GM19351 (cell line): ENCODE results near the gene CX3CL1.
"Not testable (repeated sequence)": the region's sequence is repeated elsewhere in the genome, so short reads cannot be mapped to it uniquely, and the experiment has no call there.

Source experiments
- ATAC-seq: cut with Tn5 transposase; IDR thresholded peaks from one replicate; pipeline ENCODE4 v1.9.1; 2021; ENCODE audit warnings: mild to moderate bottlenecking, moderate library complexity; ENCODE audit not compliant: unreplicated experiment

The CX3CL1 gene

GRCh38 chr16:57372372-57373116, at the start of gene CX3CL1:
CX3CL1 (plus strand) TSS chr16:57372490; CDS start chr16:57372569, 79 bp downstream.
- ATAC-seq, result no peak

GRCh38 chr16:57324749-57325148, 47.5 kb upstream of the CX3CL1 start:
- ATAC-seq, result no peak

DNA sequence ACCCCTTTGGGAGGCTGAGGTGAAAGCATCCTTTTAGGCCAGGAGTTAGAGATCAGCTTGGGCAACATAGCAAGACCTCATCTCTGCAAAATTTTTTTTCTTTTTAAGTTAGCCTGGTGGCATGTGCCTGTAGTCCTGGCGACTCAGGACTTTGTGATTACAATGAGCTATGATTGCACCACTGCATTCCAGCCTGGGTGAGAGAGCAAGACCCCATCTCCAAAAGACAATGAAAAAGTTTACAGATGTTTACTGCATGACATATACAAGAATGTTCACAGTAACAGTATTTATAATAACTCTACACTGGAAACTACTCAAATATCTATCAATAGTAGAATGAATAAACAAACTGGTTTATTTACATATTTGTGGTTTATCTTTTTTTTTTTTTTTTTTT, 46.8 kb upstream of the CX3CL1 start:
- ATAC-seq, result no peak

DNA sequence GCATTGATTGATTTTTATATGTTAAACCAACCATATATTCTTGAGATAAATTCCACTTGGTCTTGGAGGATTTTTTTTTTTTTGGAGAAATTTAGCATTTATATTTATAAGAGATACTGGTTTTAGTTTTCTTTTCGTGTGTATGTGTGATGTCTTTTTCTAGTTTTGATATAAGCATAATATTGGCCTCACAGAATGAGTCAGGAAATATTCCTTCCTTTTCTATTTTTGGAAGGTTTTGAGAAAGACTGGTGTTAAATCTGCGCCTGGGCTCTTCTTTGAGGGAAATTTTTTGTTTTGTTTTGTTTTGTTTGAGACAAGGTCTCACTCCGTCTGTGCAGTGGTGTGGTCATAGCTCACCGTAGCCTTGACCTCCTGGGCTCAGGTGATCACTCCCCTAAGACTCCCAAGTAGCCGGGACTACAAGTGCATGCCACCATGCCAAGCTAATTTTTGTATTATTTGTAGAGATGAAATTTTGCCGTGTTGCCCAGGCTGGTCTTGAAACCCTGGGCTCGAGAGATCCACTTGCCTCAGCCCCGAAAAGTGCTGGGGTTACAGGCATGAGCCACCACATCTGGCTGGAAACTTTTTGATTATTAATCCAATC, 42.5 kb upstream of the CX3CL1 start:
- ATAC-seq, result no peak

DNA sequence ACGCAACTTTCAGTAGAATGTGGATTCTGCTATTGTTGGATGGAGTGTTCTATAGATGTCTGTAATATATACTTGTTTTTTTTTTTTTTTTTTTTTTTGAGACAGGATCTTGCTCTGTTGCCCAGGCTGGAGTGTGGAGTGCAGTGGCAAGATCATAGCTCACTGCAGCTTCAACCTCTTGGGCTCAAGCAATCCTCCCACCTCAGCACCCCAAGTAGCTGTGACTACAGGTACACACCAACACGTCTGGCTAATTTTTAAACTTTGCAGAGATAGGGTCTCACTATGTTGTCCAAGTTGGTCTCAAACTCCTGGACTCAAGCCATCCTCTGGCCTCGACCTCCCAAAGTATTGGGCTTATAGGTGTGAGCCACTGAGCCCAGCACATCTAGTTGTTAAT, 40.9 kb upstream of the CX3CL1 start:
- no peak for ATAC-seq

DNA sequence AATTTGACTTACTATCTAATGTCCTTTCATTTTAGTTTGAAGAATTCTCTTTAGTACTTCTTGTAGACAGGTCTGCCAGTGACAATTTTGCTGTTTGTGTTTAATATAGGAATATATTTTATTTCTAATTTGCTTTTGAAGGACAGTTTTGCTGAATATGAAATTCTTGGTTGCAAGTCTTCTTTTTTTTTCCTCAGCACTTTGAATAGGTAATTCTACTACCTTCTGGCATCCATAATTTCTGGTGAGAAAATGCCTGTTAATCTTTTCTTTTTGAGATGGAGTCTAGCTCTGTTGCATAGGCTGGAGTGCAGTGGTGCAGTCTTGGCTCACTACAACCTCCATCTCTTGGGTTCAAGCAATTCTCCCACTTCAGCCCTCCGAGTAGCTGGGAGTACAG, 38.9 kb upstream of the CX3CL1 start:
- no peak for ATAC-seq

GRCh38 chr16:57335366-57335765, 36.9 kb upstream of the CX3CL1 start:
- no peak for ATAC-seq

DNA sequence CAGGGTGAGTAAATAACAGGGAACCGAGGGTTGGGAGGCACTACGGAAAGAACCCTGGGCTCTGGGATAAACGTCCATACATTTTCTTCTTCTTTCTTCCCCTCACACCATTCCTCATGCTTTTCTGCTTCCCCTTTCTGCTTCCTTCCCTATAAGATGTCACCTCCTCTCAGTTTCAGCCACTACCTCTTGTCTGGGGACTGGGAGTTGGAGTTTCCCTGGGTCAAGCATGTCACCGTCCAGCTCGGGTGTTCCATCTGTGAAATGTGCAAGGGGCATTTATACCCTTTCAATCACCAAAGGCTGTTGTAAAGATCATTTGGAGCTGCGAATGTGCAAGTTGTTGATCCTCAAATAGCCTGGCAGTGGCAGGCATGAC, 31.2 kb upstream of the CX3CL1 start:
- ATAC-seq, result no peak

DNA sequence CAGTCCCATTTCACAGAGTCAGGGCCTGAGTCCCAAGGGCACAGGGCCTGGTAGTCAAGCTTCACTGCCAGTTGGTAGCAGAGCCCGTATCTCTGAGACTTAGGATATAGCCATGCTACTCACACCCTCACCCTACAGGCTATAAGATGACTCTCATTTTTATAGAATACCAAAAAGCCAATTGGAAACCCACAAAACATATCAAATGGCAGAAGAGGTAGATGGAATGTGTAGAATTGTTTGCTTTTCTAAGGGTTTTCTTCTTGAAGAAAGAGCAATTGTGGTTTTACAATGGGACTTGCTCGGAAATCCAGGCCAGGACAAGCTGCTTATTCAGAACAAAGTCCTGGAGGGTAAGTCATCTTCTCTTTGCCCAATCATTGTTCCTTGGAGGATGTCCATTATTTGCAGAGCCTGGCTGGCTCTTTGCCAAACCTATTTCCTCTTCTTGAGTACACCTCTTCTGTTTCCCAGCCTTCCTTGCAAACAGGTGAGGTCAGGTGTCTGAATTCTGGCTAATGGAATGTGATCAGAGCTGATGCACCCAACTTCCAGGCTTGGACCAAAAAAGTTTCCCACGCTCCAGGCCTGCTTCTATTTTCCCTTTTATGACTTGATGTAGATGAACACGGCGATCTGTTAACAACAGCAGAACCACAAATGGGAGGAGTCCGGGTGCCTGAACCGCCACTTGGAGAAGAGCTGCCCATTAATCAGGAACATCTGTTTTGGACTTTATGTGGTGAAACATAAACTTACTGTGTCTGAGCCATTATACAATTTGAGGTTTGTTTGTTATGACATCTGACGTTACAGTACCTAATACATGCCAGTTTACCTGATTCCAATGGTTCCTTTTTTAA, 30.6 kb upstream of the CX3CL1 start:
- no peak for ATAC-seq

GRCh38 chr16:57342606-57343005, 29.7 kb upstream of the CX3CL1 start:
- ATAC-seq, result not testable (repeated sequence)

DNA sequence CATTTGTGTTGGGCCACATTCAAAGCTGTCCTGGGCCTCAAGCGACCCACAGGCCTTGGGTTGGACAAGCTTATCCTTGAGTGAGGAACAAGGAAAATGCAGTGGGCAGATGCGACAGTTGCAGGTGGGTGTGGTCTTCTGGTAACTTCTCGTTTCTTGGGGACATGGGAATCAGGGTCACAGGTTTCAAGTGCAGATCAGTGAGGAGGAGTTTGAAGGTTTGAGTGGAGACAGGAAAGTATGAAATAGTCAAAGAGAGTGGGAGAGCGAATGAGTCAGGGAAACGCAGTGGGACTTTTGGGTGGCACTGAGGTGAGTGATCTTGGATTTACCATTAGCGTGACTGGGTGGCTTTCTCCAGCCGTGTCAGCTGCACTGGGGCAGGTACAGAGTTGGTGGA, 29.1 kb upstream of the CX3CL1 start:
- ATAC-seq, result no peak

- not testable (repeated sequence) for ATAC-seq
Measured at GRCh38 chr16:57344094-57344493, 28.2 kb upstream of the CX3CL1 start.

DNA sequence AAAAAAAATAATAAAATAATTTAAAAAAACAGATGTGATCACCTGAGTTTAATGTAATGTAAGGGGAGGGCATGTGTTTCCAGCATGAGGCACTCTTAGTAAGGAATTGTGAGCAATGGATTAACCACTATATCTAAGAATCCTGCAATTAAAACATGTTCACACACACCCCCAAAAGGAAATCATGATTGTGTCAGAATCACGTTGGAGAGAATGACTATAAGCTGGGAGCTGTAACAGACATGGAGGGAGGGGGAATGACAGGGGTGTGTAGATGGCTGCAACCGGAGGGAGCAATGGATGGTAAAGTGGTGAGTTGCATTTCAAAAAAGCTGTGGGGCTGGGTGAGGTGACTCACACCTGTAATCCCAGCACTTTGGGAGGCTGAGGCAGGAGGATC, 27.3 kb upstream of the CX3CL1 start:
- ATAC-seq, result no peak

DNA sequence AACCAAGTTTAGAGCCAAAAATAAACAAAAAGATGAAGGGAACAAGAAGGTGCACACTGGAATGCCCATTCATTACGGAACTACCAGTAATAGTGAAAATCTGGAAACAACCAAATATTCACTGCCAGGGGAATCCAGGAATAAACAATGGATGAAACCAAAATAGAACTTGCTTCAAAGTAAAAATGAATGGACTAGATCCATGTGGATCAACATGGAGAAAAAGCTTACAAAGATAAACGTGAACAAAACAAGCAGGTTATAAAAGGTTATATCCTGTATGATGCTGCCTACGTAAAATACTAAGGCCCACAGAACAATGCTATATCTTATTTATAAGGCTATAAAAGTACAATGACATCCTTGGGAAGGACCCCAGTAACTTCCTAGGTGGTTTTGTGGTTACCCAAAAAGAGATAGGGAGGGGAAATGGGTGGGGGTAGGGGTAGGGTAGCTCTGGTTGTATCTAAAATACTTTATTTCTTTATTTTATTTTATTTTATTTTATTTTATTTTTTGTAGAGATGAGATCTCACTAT, 26.6 kb upstream of the CX3CL1 start:
- no peak for ATAC-seq

GRCh38 chr16:57347858-57348257, 24.4 kb upstream of the CX3CL1 start:
- no peak for ATAC-seq

DNA sequence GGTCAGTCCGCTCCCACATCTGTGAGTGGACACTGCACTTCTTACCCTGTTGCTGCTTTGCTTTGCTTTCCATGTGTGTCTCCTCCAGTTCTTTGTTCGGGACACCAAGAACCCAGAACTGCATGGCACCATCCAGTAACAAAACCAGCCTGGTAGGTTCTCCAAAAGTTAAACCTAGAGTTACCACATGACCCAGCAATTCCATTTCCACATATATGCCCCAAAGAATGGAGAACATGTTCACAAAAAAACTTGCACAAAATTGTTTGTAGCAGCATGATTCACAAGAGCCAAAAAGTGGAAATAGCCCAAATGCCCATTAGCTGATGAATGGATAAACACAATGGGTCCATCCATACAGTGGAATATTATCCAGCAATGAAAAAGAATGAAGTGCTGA, 24.0 kb upstream of the CX3CL1 start:
- ATAC-seq, result no peak

DNA sequence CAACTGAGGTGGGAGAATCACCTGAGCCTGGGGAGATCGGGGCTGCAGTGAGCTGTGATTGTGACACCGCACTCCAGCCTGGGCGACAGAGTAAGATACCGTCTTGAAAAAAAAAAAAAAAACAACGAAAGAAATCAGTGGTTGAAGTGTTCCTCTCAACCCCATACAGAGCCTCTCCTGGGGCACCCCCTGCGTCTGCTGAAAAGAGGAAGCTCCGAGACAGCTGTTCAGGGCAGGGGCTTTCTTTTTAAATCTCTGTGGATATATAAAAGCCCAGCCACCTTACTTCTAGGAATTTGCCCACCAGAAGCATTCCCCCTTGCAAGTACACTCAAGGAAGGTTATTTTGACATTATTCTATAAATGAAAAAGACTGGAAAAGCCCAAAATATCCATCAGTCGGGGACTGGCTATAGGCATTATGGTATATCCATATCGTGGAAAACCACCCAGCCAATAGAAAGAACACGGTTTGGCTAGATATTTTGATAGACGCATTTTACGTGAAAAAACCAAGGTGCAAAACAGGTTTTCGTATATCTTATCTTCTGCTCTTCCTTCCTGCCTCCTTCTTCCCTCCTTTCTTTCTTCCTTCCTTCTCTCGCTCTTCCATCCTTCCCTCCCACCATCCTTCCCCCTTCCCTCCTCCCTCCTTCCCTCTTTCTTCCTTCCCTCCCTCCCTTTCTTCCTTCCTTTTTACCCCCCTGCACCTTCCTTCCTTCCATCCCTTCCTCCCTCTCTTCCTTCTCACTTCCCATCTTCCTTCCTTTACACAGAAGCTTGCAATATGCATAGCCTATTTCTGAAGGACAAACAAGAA, 22.9 kb upstream of the CX3CL1 start:
- peak; percentile 93 for ATAC-seq

DNA sequence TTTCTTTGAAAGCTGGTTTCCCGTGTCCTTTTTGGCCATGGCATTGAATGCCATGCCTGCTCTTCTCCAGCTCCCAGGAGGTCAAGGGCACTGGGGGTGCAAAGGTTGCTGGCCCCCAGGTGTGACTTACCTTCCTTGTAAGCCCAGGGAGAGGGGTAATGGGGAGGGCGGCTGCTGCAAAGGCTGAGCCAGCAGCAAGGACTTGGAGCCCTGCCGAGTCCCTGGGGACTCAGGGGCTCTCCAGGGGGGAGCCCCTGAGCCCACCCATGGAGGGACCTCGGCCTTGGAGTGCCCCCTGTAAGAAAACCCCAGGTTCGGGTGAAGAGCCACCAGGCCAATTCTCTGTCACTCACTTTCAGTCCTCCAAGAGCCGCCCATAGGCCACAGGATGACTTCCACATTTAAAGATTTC, 19.6 kb upstream of the CX3CL1 start:
- ATAC-seq, result no peak

- no peak for ATAC-seq
Measured at GRCh38 chr16:57354311-57354710, 18.0 kb upstream of the CX3CL1 start.

DNA sequence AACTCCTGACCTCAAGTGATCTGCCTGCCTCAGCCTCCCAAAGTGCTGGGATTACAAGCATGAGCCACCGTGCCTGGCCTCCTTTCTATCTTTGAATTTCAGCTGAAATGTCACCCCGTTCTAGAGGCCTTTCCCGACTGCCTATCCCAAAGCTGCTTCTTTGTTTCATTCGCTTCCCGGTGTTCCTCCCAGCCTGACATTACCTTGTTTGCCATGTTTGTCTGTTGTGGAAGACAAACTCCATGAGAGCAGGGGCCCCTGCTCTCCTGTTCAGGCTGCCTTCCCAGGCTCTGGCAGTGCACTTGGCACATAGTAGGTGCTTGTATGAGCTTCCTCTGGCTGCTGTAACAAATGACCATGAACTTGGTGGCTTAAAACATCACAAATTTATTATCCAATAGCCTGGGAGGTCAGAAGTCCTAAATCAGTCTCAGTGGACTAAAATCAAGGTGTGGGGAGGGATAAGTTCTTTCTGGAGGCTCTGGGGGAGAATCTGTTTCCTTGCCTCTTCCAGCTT, 16.3 kb upstream of the CX3CL1 start:
- no peak for ATAC-seq
